ENCODE results near the gene GRIA2. TPM values are rescaled to one million over a fixed set of nuclear protein-coding genes. Genes with fewer than 3 reads are reported as not detected.
"Not testable (repeated sequence)": the region's sequence is repeated elsewhere in the genome, so short reads cannot be mapped to it uniquely, and the experiment has no call there.

The GRIA2 gene
- 4.3 and 12.0 TPM in 2 replicates for total RNA-seq (ENCODE audit: low replicate concordance)
- long read RNA-seq, full-length matches to known transcripts, result 2 of 7 reads
- long read RNA-seq, partial matches to known transcripts, result 4 of 7 reads
- long read RNA-seq, other reads (novel, unspliced or antisense), result 1 of 7 reads

DNA sequence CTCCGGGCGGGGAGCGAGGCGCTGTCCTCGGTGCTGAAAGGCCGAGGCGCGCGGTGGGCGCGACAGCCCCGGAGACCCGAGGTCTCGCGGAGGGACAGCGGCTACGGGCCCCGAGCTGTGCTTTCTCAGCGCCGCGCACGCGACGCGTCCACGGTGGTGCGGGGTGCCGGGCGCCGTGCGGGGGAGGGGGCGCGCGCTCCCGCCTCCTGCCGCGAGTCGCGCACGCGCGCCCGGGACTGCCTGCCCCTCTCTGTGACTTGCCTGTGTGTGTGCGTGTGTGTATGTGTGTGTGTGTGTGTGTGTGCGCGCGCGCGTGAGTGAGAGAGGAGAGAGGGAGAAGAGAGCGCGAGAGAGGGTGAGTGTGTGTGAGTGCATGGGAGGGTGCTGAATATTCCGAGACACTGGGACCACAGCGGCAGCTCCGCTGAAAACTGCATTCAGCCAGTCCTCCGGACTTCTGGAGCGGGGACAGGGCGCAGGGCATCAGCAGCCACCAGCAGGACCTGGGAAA, at the start of gene GRIA2:
Gene GRIA2 (plus strand): TSS at position 358 of the 511 bp plus-strand sequence. CDS start 315 bp downstream, outside the sequence.
- peaks cover 71% of the 10 kb centered on the region for H3K27me3 Mint-ChIP-seq
- peak within 1 kb of the TSS; percentile 71 for H3K27ac Mint-ChIP-seq
- no peaks in the 10 kb centered on the region for H3K9me3 Mint-ChIP-seq
- peak; percentile 88 for DNase-seq (ENCODE audit: extremely low spot score, unreplicated experiment)
- TF ChIP-seq, protein P1, sequence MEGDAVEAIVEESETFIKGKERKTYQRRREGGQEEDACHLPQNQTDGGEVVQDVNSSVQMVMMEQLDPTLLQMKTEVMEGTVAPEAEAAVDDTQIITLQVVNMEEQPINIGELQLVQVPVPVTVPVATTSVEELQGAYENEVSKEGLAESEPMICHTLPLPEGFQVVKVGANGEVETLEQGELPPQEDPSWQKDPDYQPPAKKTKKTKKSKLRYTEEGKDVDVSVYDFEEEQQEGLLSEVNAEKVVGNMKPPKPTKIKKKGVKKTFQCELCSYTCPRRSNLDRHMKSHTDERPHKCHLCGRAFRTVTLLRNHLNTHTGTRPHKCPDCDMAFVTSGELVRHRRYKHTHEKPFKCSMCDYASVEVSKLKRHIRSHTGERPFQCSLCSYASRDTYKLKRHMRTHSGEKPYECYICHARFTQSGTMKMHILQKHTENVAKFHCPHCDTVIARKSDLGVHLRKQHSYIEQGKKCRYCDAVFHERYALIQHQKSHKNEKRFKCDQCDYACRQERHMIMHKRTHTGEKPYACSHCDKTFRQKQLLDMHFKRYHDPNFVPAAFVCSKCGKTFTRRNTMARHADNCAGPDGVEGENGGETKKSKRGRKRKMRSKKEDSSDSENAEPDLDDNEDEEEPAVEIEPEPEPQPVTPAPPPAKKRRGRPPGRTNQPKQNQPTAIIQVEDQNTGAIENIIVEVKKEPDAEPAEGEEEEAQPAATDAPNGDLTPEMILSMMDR (conservative IDR thresholded peaks at IDR 0.05), result no peak
- H3K36me3 Mint-ChIP-seq, result no peaks in the 10 kb centered on the region
- H3K4me3 Mint-ChIP-seq, result peak within 1 kb of the TSS; percentile 95
- peaks cover 9% of the 10 kb centered on the region for H3K4me1 Mint-ChIP-seq (ENCODE audit: unreplicated experiment)

DNA sequence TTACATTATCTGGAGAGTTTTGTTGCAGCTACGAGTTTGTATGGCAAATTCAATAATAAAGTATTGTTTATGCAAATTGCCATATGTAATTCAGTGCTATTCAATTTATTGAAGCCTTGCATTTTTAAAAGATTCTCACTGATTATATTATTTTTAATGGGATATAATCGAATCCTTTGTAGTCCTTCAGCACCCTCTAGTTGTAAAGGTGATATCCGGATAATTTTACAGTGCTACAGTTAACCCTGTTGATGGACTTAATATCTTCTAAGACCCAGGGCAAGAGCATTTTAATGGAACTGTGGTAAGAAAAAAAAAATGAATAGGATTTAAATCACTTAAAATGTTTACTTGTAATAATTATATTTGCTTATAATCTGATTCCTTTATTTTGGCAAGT, 48.5 kb upstream of the GRIA2 start:
- Mint-ChIP-seq H3K4me1 (ENCODE audit: unreplicated experiment) (no peaks in the 10 kb centered on the region), H3K4me3 (no peak overlapping the region), H3K27me3 (no peaks in the 10 kb centered on the region), H3K9me3 (no peaks in the 10 kb centered on the region), H3K36me3 (no peaks in the 10 kb centered on the region), H3K27ac (no peak overlapping the region)
- no peak for DNase-seq (ENCODE audit: extremely low spot score, unreplicated experiment)
- TF ChIP-seq, protein P1 (conservative IDR thresholded peaks at IDR 0.05), result peak; percentile 43

DNA sequence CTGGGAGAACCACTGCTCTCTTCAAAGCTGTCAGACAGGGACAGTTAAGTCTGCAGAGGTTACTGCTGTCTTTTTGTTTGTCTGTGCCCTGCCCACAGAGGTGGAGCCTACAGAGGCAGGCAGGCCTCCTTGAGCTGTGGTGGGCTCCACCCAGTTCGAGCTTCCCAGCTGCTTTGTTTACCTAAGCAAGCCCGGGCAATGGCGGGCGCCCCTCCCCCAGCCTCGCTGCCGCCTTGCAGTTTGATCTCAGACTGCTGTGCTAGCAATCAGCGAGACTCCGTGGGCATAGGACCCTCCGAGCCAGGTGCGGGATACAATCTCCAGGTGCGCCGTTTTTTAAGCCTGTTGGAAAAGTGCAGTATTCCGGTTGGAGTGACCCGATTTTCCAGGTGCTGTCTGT, 40.3 kb upstream of the GRIA2 start:
- DNase-seq (ENCODE audit: extremely low spot score, unreplicated experiment); H3K9me3 Mint-ChIP-seq; H3K27me3 Mint-ChIP-seq; H3K4me1 Mint-ChIP-seq (ENCODE audit: unreplicated experiment); H3K36me3 Mint-ChIP-seq; H3K27ac Mint-ChIP-seq; H3K4me3 Mint-ChIP-seq: not testable (repeated sequence)

DNA sequence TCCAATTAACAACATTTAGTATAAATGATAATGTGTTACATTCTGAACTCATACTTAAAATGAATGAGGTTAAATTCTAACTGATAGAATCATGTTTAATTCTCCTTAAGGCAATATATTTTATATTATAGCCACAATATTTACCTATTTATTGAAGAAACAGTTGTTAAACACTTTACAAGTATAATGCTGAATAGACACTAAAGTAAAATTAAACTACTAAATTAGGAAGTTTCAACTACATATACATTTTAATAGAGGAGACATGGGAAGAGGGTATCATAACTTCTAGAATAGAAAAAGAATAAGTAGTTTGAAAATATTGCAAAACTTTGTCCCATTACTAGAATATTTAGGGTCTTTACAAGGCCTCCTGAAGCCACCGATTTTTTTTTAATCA, 36.2 kb upstream of the GRIA2 start:
- H3K36me3 Mint-ChIP-seq, result no peaks in the 10 kb centered on the region
- H3K9me3 Mint-ChIP-seq, result no peaks in the 10 kb centered on the region
- H3K27ac Mint-ChIP-seq, result no peak overlapping the region
- no peak overlapping the region for H3K4me3 Mint-ChIP-seq
- DNase-seq (ENCODE audit: extremely low spot score, unreplicated experiment), result no peak
- H3K27me3 Mint-ChIP-seq, result no peaks in the 10 kb centered on the region
- TF ChIP-seq, protein P1 (conservative IDR thresholded peaks at IDR 0.05), result no peak
- H3K4me1 Mint-ChIP-seq (ENCODE audit: unreplicated experiment), result peaks cover 7% of the 10 kb centered on the region

DNA sequence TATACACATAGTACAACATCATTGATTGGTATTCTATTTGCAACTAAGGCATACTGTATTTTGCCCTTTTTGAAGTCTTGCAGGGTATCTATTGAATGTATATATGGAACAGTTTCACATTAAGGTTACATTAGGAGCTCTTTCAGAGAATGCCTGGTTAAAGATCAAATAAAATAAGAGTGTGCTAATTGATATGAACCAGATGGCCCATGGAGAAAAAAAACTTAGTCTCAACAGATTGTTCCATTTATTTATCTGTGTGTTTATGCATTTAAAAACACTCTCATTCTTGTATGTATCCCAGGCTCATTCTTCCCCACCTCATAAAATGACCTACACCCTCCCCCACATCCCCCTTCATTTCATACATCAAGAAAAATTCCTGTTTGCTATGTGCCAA, 35.2 kb upstream of the GRIA2 start:
- H3K27ac Mint-ChIP-seq, result no peak overlapping the region
- no peak for DNase-seq (ENCODE audit: extremely low spot score, unreplicated experiment)
- H3K4me3 Mint-ChIP-seq, result no peak overlapping the region
- TF ChIP-seq, protein P1 (conservative IDR thresholded peaks at IDR 0.05), result no peak
- H3K36me3 Mint-ChIP-seq, result no peaks in the 10 kb centered on the region
- H3K27me3 Mint-ChIP-seq, result no peaks in the 10 kb centered on the region
- no peaks in the 10 kb centered on the region for H3K9me3 Mint-ChIP-seq
- peaks cover 7% of the 10 kb centered on the region for H3K4me1 Mint-ChIP-seq (ENCODE audit: unreplicated experiment)

DNA sequence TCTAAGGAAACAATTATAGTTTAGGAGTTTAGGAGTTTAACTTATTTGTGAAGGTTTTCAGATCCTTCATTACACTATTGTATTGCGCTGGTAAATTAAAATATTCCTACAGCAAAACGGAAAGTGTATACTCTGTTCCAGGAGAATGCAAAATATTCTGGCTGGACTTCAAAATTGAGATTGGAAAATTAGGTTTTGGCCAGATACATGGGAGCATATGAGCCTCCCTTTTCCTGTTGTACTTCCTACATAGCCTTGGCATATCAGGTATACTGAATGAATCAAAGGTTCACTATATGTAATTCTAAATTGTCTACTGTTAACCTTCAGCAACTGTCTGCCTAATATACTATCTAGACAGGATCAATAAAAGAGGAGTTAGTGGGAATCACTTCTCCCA, 25.2 kb upstream of the GRIA2 start:
- H3K9me3 Mint-ChIP-seq, result no peaks in the 10 kb centered on the region
- no peaks in the 10 kb centered on the region for H3K36me3 Mint-ChIP-seq
- no peak overlapping the region for H3K27ac Mint-ChIP-seq
- H3K4me3 Mint-ChIP-seq, result no peak overlapping the region
- DNase-seq (ENCODE audit: extremely low spot score, unreplicated experiment), result no peak
- no peaks in the 10 kb centered on the region for H3K4me1 Mint-ChIP-seq (ENCODE audit: unreplicated experiment)
- H3K27me3 Mint-ChIP-seq, result no peaks in the 10 kb centered on the region
- TF ChIP-seq, protein P1 (conservative IDR thresholded peaks at IDR 0.05), result no peak
